Measurements from ENCODE around the gene CCDC33.

GRCh38 chr15:74320352-74321247 is 84.5 kb downstream of the CCDC33 start:
- TF ChIP-seq CTCF (IDR thresholded peaks at IDR 0.05) = peak; percentile 83
- TF ChIP-seq ZFX (IDR thresholded peaks at IDR 0.05; ENCODE audit: borderline replicate concordance) = no peak
